GM23248 (cell line): ENCODE measurements around the gene MARS2.

Source experiments
- EZH2 ChIP-seq: fragments of 200-600 bp; sonication (generic); IDR thresholded peaks from 2 replicates; pipeline ENCODE4 v1.6.1; 2018; ENCODE audit warnings: antibody characterized with exemption, mild to moderate bottlenecking; ENCODE audit not compliant: insufficient read depth, poor library complexity, severe bottlenecking
- EZH2phosphoT487 ChIP-seq: fragments of 200-600 bp; sonication (generic); IDR thresholded peaks from 2 replicates; pipeline ENCODE4 v1.6.1; 2018; ENCODE audit warnings: antibody characterized with exemption, moderate library complexity, mild to moderate bottlenecking, low read depth; ENCODE audit not compliant: insufficient read depth

DNA sequence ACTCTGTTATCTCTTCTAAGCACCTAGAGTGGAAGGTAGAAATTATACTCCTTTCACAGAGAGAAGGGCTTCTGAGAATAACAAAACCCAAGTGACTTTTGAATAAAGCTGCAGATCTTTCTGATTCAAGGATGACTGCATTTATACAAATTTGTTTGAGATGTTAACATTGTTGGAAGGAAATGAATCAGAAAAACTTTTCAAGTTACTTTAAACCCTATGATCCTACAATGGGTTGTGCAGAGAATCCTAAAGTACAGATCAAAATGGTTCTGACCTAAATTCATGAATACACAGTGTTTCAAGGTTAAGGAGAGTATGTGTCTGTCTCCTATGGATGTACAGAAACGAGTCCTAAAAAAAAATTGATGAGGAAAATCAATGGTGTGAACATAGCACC, 31.6 kb upstream of the MARS2 start:
- no peak for TF ChIP-seq EZH2
- TF ChIP-seq EZH2phosphoT487 = no peak
